Ishikawa (cell line): ENCODE results near the gene RNF224.

Experiments used
- CEBPB ChIP-seq: IDR thresholded peaks from 2 replicates; pipeline ENCODE4 v1.6.1; 2012
- CREB1 ChIP-seq: IDR thresholded peaks from 2 replicates; pipeline ENCODE4 v1.6.1; 2012; ENCODE audit warnings: low read depth
- EGR1 ChIP-seq: IDR thresholded peaks from 2 replicates; pipeline ENCODE4 v1.6.1; 2012
- EP300 ChIP-seq: IDR thresholded peaks from 2 replicates; pipeline ENCODE4 v1.6.1; 2012; ENCODE audit warnings: borderline replicate concordance
- FOXM1 ChIP-seq: IDR thresholded peaks from 2 replicates; pipeline ENCODE4 v1.6.1; 2012; ENCODE audit warnings: low read depth, borderline replicate concordance
- NFIC ChIP-seq: IDR thresholded peaks from 2 replicates; pipeline ENCODE4 v1.6.1; 2012
- RAD21 ChIP-seq: IDR thresholded peaks from 2 replicates; pipeline ENCODE4 v1.6.1; 2012; ENCODE audit warnings: low read depth
- TAF1 ChIP-seq: IDR thresholded peaks from 2 replicates; pipeline ENCODE4 v1.6.1; 2012; ENCODE audit warnings: low read depth, mild to moderate bottlenecking
- YY1 ChIP-seq: IDR thresholded peaks from 2 replicates; pipeline ENCODE4 v1.6.1; 2012; ENCODE audit warnings: low read depth
- ZBTB7A ChIP-seq: IDR thresholded peaks from 2 replicates; pipeline ENCODE4 v1.6.1; 2012; ENCODE audit warnings: low read depth
- TF ChIP-seq, protein P1 (sequence below): IDR thresholded peaks from 2 replicates; pipeline ENCODE4 v1.6.1; 2012
- TF ChIP-seq, protein P2 (sequence below): IDR thresholded peaks from 2 replicates; pipeline ENCODE4 v1.6.1; 2012

DNA sequence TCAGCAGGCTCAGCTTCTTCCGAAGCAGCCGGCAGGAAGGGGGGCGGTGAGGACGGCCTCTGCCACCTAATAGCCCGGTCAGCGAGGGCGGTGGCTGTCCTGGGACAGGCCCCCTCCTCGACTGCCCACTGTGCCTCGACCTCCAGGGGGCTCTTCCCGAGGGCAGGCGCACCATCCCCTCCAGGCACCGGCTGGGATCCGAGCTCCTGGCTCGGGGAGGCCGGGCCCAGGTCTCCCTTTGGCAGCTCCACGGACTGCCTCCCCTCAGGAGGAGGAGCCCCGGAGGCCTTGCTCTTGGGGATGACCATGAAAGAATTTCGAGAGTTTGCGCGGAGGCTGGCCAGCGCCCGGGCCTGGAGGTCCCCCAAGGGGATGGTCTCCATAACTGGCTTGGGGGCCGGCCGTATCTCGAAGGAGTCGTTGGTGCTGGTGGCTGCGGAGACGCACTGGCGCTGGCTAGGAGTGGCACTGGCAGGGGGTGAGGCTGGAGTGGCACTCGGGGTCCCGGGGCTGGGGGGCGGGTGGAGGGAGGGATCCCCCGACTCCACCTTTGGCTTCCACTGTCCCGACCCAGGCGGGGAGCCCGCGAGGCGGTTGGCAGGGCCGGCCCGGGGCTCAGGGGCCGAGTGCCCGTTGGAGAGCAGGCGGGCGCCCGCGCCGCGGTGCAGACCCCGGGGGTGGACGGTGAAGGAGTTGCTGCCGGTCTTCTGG is 27.7 kb upstream of the RNF224 start:
- TF ChIP-seq FOXM1 = no peak
- no peak for TF ChIP-seq CEBPB
- TF ChIP-seq TAF1 = no peak
- TF ChIP-seq, protein P1, sequence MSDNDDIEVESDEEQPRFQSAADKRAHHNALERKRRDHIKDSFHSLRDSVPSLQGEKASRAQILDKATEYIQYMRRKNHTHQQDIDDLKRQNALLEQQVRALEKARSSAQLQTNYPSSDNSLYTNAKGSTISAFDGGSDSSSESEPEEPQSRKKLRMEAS = no peak
- no peak for TF ChIP-seq RAD21
- no peak for TF ChIP-seq CREB1
- no peak for TF ChIP-seq YY1
- no peak for TF ChIP-seq EGR1
- TF ChIP-seq NFIC = no peak
- no peak for TF ChIP-seq EP300
- TF ChIP-seq, protein P2, sequence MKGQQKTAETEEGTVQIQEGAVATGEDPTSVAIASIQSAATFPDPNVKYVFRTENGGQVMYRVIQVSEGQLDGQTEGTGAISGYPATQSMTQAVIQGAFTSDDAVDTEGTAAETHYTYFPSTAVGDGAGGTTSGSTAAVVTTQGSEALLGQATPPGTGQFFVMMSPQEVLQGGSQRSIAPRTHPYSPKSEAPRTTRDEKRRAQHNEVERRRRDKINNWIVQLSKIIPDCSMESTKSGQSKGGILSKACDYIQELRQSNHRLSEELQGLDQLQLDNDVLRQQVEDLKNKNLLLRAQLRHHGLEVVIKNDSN = no peak
- no peak for TF ChIP-seq ZBTB7A
